ENCODE results near the gene VEZF1.
A peak's percentile ranks its signal among the peaks of the same experiment; 100 is the strongest.

Gene VEZF1

GRCh38 chr17:57940653-57941329, 47.3 kb downstream of the VEZF1 start:
- DNase-seq (ENCODE audit: extremely low spot score): peak; percentile 50
- ChIA-PET POLR2A (interaction anchor here (1.1 kb wide), 1 partner anchor 53 kb away, joined by 4 read pairs; no protein-coding TSS in a partner anchor), CTCF (interaction anchor here (0.8 to 3.9 kb wide), 11 partner anchors 9 to 72 kb away, joined by 3 to 18 read pairs (median 4); partner anchors contain the start of genes CUEDC1 and SRSF1)
- TF ChIP-seq, protein P1, sequence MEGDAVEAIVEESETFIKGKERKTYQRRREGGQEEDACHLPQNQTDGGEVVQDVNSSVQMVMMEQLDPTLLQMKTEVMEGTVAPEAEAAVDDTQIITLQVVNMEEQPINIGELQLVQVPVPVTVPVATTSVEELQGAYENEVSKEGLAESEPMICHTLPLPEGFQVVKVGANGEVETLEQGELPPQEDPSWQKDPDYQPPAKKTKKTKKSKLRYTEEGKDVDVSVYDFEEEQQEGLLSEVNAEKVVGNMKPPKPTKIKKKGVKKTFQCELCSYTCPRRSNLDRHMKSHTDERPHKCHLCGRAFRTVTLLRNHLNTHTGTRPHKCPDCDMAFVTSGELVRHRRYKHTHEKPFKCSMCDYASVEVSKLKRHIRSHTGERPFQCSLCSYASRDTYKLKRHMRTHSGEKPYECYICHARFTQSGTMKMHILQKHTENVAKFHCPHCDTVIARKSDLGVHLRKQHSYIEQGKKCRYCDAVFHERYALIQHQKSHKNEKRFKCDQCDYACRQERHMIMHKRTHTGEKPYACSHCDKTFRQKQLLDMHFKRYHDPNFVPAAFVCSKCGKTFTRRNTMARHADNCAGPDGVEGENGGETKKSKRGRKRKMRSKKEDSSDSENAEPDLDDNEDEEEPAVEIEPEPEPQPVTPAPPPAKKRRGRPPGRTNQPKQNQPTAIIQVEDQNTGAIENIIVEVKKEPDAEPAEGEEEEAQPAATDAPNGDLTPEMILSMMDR (IDR thresholded peaks at IDR 0.05; ENCODE audit: control extremely low read depth, extremely low read depth, low read depth, missing control alignments): no peak

- DNase-seq (ENCODE audit: extremely low spot score): no peak
- TF ChIP-seq, protein P1 (IDR thresholded peaks at IDR 0.05; ENCODE audit: control extremely low read depth, extremely low read depth, low read depth, missing control alignments): no peak
- CTCF ChIA-PET: interaction anchor here (1.1 to 3.9 kb wide), 13 partner anchors 9 to 71 kb away, joined by 3 to 18 read pairs (median 5); partner anchors contain the start of genes CUEDC1 and SRSF1
- POLR2A ChIA-PET: interaction anchor here (1.1 to 1.2 kb wide), 2 partner anchors 50 to 53 kb away, joined by 4 to 6 read pairs; no protein-coding TSS in a partner anchor
These were observed 47.8 kb downstream of the VEZF1 start for GRCh38 chr17:57940231-57940630.

- DNase-seq (ENCODE audit: extremely low spot score): peak; percentile 77
- TF ChIP-seq, protein P1 (IDR thresholded peaks at IDR 0.05; ENCODE audit: control extremely low read depth, extremely low read depth, low read depth, missing control alignments): no peak
These were observed 48.3 kb downstream of the VEZF1 start for GRCh38 chr17:57939797-57940196.

GRCh38 chr17:57938061-57938502, 50.0 kb downstream of the VEZF1 start:
- CTCF ChIA-PET: interaction anchor here (1.4 to 3.9 kb wide), 5 partner anchors 10 to 61 kb away, joined by 3 to 18 read pairs (median 5); partner anchors contain the start of gene CUEDC1
- TF ChIP-seq, protein P1 (IDR thresholded peaks at IDR 0.05; ENCODE audit: control extremely low read depth, extremely low read depth, low read depth, missing control alignments): no peak
- POLR2A ChIA-PET: no interaction called here

More at GRCh38 chr17:57939797-57940196, 48.3 kb downstream of the VEZF1 start:
- POLR2A ChIA-PET: interaction anchor here (1.1 to 1.2 kb wide), 2 partner anchors 51 to 54 kb away, joined by 4 to 6 read pairs; no protein-coding TSS in a partner anchor
- CTCF ChIA-PET: interaction anchor here (1.1 to 3.9 kb wide), 12 partner anchors 9 to 71 kb away, joined by 3 to 18 read pairs (median 6); partner anchors contain the start of genes CUEDC1 and SRSF1

DNA sequence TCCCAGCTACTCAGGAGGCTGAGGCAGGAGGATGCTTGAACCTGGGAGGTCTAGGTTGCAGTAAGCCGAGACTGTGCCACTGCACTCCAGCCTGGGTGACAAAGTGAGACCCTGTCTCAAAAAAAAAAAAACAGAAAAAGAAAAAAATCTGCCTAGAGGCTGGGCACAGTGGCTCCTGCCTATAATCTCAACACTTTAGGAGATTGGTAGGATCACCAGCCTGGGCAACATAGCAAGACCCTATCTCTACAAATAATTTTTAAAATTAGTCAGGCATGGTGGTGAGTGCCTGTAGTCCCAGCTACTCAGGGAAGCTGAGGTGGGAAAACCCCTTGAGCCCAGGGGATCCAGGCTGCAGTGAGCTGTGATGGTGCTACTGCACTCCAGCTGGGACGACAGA, 50.6 kb downstream of the VEZF1 start:
- ChIA-PET POLR2A (no interaction called here), CTCF (interaction anchor here (1.4 to 3.9 kb wide), 4 partner anchors 10 to 56 kb away, joined by 3 to 18 read pairs (median 4); partner anchors contain the start of gene CUEDC1)
- no peak for DNase-seq (ENCODE audit: extremely low spot score)
- TF ChIP-seq, protein P1 (IDR thresholded peaks at IDR 0.05; ENCODE audit: control extremely low read depth, extremely low read depth, low read depth, missing control alignments): no peak

More at GRCh38 chr17:57938061-57938502, 50.0 kb downstream of the VEZF1 start:
- no peak for DNase-seq (ENCODE audit: extremely low spot score)
